NCI-H1092 (cell line): ENCODE measurements around the gene RGS19.

Experiments
- DNase-seq: peaks from one replicate; lab custom pipeline; 2025; lab: John Stamatoyannopoulos, UW

RGS19 gene

DNA sequence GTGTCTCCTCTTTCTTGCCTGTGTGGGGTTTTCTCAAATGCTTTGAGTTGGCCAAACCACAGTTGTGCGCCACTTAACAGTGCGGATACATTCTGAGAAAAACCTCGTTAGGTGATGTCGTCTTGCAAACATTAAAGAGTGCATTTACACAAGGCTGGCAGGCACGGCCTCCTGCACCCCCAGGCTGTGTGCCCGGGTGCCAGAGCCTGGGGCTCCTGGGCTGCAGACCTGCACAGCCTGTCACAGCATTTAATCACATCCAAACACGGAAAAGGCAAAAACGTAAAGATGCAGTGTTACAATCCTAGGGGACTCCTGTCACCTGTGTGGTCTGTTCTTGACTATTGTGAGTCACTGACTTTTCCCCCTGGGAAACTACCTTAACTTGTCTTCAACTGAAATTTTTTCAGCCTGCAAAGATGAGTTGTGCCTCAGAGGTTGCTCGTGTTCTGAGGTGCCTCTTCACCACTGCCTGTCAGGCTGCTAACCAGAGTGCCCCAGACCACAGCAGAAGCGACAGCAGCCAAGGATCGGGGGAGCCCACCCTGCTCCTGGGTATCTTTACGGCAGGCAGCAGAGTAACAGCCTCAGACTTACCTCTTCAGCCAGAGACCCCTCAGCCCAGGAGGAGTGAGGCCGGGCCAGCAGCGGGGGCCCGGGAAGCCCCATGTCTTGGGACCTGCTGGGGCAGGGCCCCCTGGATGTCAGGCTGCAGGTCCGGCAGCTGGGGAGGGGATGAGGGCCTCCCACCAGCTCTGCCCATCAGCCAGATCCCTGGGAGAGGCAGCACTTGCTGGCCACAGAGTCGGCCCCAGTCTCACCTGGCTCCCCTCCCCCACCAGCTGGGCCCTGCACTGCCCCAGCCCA is 44.0 kb downstream of the RGS19 start:
- no peak for DNase-seq

- no peak for DNase-seq
These were observed 45.3 kb downstream of the RGS19 start for GRCh38 chr20:64033981-64034493.

- no peak for DNase-seq
These were observed 46.4 kb downstream of the RGS19 start for GRCh38 chr20:64032706-64033624.

- DNase-seq: no peak
These were observed 47.5 kb downstream of the RGS19 start for GRCh38 chr20:64031822-64032314.

DNA sequence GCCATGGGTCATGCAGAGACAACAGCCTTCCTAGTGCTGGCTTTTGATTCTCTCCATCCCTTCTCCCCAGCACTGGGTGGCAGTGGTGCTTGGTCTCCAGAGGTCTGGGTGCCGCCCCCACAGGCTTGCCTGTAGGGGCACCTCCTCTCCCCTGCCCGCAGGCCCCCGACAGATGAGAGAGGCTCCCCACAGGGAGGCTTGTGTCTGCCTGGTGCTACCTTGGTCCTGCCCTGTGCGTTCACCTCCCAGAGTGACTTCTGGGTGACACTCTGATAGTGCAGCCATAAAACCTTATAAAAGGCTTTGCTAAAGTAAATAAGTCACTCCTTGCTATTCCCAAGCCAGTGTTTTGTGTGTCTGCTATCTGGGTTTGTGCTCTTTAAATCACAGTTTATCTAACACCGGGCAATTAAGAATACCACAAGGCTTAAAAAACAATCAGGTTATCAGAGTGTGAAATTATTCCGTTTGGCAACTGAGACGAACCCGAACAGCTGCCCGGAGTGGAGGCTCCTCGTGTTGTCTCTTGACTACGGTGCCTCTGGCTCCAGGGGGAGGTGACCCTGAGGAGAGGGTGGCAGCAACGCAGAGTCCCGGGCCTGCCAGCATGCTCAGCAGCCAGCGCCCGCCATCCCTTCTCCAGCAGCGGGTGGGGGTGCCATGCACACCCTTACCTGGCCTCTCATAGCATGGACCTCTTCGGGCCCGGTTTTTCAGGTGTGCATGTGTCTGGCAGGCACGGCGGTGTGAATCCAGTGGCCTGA is 48.8 kb downstream of the RGS19 start:
- DNase-seq: no peak

DNA sequence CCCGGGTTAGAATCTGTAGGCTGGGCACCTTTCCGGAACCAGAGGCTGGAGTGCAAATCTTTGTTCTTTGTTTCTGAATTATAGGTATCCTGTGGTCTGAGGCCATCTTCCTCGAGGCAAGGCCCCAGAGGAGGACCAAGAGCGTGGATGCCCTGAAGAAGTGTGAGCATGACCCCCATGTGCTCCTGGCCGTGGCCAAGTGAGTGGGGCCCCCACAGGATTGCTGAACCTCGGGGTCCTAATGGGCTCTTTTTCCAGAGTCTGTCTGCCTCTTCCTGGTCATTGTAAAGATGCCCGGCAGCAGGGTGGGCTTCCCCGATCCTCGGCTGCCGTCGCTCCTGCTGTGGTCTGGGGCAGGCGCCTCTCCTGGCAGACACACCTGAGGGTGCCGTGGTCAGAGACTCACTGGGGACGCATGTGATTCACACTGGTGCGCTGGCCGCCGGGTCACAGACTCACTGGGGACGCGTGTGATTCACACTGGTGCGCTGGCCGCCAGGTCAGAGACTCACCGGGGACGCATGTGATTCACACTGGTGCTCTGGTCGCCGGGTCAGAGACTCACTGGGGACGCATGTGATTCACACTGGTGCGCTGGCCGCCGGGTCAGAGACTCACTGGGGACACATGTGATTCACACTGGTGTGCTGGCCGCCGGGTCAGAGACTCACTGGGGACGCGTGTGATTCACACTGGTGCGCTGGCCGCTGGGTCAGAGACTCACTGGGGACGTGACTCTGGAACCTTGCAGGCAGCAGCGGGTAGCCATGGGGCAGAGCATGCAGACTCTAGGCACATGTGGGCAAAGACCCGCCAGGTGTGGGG is 49.8 kb downstream of the RGS19 start:
- no peak for DNase-seq

DNA sequence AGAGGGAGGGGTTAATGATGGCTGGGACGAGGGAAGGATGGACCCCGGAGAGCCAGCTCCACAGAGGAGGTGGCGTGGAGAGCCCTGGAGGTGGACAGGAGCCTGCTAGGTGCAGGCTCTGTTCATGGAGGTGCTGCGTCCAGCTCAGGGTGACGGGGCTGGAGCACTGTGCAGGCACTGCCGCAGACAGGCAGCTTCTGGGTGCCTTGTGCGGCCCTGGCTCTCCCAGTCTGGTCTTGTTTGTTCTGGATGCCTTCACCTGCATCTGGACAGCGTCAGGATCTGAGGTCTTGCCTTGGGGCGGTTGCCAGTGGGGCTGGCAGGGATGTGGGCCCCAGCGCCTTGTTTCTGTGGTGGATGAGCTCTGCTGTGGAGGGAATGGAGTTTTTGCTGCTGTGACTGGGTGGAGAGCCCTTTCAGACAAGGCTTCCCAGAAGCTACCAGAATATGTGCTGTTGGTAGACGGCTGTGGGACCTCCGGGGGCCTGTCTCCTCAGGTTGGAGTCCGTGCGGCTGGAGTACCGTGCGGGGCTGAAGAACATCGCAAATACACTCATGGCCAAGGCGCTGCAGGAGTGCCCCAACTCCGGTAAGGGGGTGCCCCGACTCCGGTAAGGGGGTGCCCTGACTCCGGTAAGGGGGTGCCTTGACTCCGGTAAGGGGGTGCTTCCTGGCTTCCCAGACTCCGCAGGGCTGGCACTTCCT is 51.2 kb downstream of the RGS19 start:
- no peak for DNase-seq

GRCh38 chr20:64025826-64026412 is 53.4 kb downstream of the RGS19 start:
- DNase-seq: no peak

GRCh38 chr20:64025101-64025825 is 54.1 kb downstream of the RGS19 start:
- no peak for DNase-seq

DNA sequence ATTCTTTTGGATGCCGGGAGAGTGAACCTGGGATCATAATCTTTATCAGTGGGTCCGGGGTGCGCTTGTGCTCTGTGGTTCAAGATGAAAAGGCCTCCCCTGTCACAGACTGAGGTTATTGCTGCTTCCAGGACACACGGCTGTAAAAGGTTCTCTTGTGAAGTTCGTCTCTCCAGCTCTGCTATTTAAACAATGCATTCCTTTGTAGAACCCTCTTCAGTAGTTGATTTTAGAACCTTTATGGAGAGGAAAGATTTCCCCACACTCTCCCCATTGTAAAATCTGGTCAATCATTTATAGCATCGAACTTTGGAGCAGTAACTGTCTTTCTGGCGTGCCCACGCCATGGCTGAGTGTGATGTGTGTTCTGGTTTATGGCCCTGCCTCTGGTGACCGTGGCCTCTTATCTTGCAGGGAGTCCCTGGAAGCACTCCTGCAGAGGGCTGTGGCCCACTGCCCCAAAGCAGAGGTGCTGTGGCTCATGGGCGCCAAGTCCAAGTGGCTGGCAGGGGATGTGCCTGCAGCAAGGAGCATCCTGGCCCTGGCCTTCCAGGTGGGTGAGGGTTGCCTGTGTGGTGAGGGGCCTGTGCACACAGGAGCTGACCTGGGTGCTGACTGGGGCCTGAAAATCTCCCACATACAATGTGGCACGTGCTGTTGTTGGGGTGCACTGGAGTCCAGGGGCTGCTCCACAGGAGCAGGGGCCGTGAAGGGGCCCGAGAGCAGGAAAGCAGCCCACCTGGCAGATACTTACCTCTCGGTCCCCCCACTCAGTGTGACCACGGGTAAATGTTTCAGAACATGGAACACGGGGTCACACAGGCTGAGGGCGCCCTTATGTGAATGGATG is 55.0 kb downstream of the RGS19 start:
- no peak for DNase-seq

DNA sequence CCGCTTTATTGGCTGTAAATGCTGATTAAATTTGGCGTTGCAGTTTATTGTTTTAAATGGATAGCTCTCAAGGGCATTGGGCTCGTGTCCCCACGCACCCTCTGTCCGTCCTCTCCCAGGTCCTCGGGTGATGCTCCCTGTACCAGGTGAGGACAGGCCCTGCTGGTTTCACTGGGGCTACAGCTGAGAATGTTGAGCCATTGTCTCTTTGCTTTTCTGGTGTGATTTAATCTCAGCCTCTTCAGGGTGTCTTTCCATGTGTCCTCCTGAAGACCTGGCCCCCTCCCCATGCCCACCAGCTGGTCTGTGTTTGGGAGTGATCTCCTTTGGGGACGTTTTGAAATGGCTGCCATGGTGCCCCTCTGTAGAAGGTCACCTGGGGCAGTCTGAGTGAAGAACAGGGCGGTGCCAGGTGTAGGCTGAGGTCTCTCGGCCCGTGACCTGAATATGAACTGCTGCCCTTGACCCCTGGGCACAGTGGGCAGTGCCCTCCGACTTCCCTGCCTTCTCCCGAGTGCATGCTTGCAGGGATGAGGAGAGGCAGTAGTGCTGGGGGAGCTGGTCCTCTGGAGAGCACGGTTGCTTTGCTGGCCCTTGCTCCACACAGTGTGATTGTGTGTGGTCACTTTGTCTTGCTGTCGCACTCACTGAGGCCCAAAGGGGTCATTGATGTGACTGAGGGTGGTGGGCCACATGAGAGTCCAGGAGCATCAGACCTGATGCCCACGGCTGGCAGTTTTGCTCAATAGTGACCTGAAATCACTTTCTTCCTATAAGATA is 55.8 kb downstream of the RGS19 start:
- no peak for DNase-seq
